ENCODE measurements around the gene TTLL10. TPM values are rescaled to one million over a fixed set of nuclear protein-coding genes. Genes with fewer than 3 reads are reported as not detected.
"Not testable (repeated sequence)": the region's sequence is repeated elsewhere in the genome, so short reads cannot be mapped to it uniquely, and the experiment has no call there.

TTLL10 gene
- total and polyA plus RNA-seq, 2 of the 8 experiments (the other 6 are each of a cell fraction or from before 2014, with no cell fraction given), result 1.1 to 1.7 TPM

- TF ChIP-seq CTCF (IDR thresholded peaks at IDR 0.05; ENCODE audit: control extremely low read depth in 1 of 3, insufficient read depth in 1 of 3, low read depth in 1 of 3, low read length in 3 of 3) (no peak), SP2 (IDR thresholded peaks at IDR 0.05; ENCODE audit: low read length) (no peak), GABPA (IDR thresholded peaks at IDR 0.05; ENCODE audit: borderline replicate concordance, insufficient read depth, low read length) (no peak), TCF12 (IDR thresholded peaks at IDR 0.05; ENCODE audit: low read depth, low read length) (no peak)
These were observed 22.4 kb upstream of the TTLL10 start (continued) for GRCh38 chr1:1151306-1151705.

- H2BK20ac ChIP-seq (ENCODE audit: low read length); H4K8ac ChIP-seq (ENCODE audit: extremely low read depth, insufficient read depth, low read length); H3K36me3 ChIP-seq (ENCODE audit: control insufficient read depth in 2 of 4, insufficient read depth in 4 of 4, low read length in 3 of 4); H3K23me2 ChIP-seq (ENCODE audit: low read depth, low read length); H3K79me2 ChIP-seq (ENCODE audit: control insufficient read depth in 1 of 2, insufficient read depth in 2 of 2, low read length in 2 of 2); H3K23ac ChIP-seq (ENCODE audit: insufficient read length); H3K56ac ChIP-seq (replicated peaks; ENCODE audit: insufficient read length, low read depth, low read length); H3K14ac ChIP-seq (ENCODE audit: insufficient read length); H4K5ac ChIP-seq (ENCODE audit: insufficient read length, low read depth, low read length); H3K18ac ChIP-seq (ENCODE audit: extremely low read depth, low read length); H2AK5ac ChIP-seq (ENCODE audit: low read depth, low read length); H2AFZ ChIP-seq (ENCODE audit: low read length); H3K79me1 ChIP-seq (ENCODE audit: low read depth, low read length); H3K4ac ChIP-seq (replicated peaks; ENCODE audit: insufficient read length, low read depth, low read length); H3K4me2 ChIP-seq (ENCODE audit: insufficient read depth in 1 of 2, low read depth in 2 of 2, low read length in 2 of 2); H2BK15ac ChIP-seq (ENCODE audit: low read length); H3K9ac ChIP-seq (replicated peaks in 1 of 4; ENCODE audit: extremely low read depth in 1 of 4, low read depth in 3 of 4, low read length in 3 of 4); H2BK5ac ChIP-seq (ENCODE audit: low read depth, low read length); H3K4me3 ChIP-seq (ENCODE audit: extremely low read depth in 1 of 4, insufficient read depth in 2 of 4, low read depth in 3 of 4, low read length in 4 of 4); FAIRE-seq; H4K91ac ChIP-seq (replicated peaks; ENCODE audit: insufficient read length, low read length); H3K27ac ChIP-seq (ENCODE audit: low read depth, low read length); H2BK120ac ChIP-seq (replicated peaks; ENCODE audit: low read depth, low read length); DNase-seq (ENCODE audit: low read depth in 1 of 2, low spot score in 2 of 2); H3K4me1 ChIP-seq (replicated peaks in 1 of 4; ENCODE audit: control insufficient read depth in 3 of 4, insufficient read depth in 4 of 4, low read length in 3 of 4); H3K27me3 ChIP-seq (replicated peaks in 1 of 4; ENCODE audit: control insufficient read depth in 3 of 4, extremely low read depth in 1 of 4, insufficient read depth in 3 of 4, low read length in 3 of 4); H4K20me1 ChIP-seq (replicated peaks in 1 of 2; ENCODE audit: control insufficient read depth in 1 of 2, insufficient read depth in 2 of 2, low read length in 2 of 2); H2BK12ac ChIP-seq (ENCODE audit: low read depth, low read length): not testable (repeated sequence)
- POLR2A ChIA-PET (ENCODE audit: partially characterized antibody), result interaction anchor here (0.7 to 1.1 kb wide), 2 partner anchors 13 to 19 kb away, joined by 3 read pairs; no protein-coding TSS in a partner anchor
- WGBS, 2 experiments (ENCODE audit: extremely low coverage in 1 of 2, insufficient coverage in 1 of 2, insufficient read length in 1 of 2, insufficient replicate concordance in 2 of 2, low coverage in 1 of 2, low lambda C conversion rate in 2 of 2, missing lambda C conversion rate in 1 of 2), result 90% methylated on average over 13 of the region's 13 CpGs; no CpG with 5 or more reads in 1 of the 2 experiments
- H3K9me3 ChIP-seq (ENCODE audit: insufficient read depth in 2 of 2, low read depth in 1 of 2, low read length in 1 of 2), result peaks cover 10% of the 10 kb centered on the region in 2 experiments; a peak in 3 of 4 replicates
- CTCF ChIA-PET (ENCODE audit: partially characterized antibody), result interaction anchor here (0.9 to 2.2 kb wide), 4 partner anchors 15 to 54 kb away, joined by 3 to 8 read pairs (median 5); partner anchors contain the start of genes TNFRSF18 and TTLL10
These were observed 21.2 kb upstream of the TTLL10 start for GRCh38 chr1:1152431-1152830.

All from H1 (cell line).